ENCODE results near the gene SYT1. TPM values are rescaled to one million over a fixed set of nuclear protein-coding genes. Genes with fewer than 3 reads are reported as not detected.

Gene SYT1
- total and polyA plus RNA-seq, 2 of the 4 experiments (the other 2 are of a cell fraction), result 2.8 to 3.0 TPM

DNA sequence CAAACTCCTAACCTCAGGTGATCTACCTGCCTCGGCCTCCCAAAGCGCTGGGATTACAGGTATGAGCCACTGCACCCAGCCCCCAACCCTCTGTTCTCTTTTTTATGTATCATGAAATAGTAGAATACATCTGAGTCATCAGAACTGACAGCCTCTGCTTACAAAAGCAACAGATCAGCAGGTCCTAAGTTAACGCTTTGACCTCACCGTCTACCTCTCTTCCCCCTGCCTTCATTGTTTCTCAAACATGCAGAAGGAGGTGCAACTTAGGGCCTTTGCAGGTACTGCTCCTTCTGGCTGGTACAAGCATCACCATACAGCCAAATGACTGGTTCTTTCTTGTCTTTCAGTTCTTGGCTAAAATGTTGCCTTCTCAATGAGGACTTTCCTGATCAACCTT is 577.0 kb downstream of the SYT1 start (continued):
- TF ChIP-seq CHD1 (IDR thresholded peaks at IDR 0.05; ENCODE audit: low read depth, low read length), result no peak
- no peak for TF ChIP-seq POLR2A (IDR thresholded peaks at IDR 0.05; ENCODE audit: low read depth, low read length)
- no peak for TF ChIP-seq RCOR1 (IDR thresholded peaks at IDR 0.05; ENCODE audit: insufficient replicate concordance, low read length)

DNA sequence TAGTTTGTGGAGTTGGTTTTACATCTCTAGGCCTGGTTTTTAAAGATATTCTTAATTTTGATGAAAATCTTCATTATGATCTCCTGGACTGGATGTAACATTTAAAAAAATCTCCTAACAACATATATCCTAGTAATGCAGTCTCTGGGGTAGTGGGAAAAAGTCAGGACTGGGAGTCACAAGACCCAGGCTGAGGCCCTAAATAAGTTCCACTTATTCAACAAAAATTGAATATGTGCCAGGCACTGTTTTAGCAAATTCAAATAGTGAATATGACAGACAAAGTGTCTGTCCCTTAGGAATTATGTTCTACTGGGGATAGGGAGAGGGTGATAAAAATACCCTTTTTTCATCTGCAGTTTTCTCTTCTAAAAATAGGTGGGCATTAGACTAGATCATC is 577.8 kb downstream of the SYT1 start:
- ChIA-PET POLR2A (ENCODE audit: unreplicated experiment) (no interaction called here), CTCF (no interaction called here)
- Histone ChIP-seq H2BK5ac (ENCODE audit: low read depth, low read length, poor library complexity, severe bottlenecking) (no peak overlapping the region), H2BK20ac (ENCODE audit: low read depth, low read length) (no peak overlapping the region), H3K9ac (ENCODE audit: low read depth, low read length) (no peak overlapping the region), H2BK15ac (ENCODE audit: low read depth, low read length) (no peak overlapping the region), H3K18ac (ENCODE audit: low read depth, low read length) (no peak overlapping the region), H4K8ac (ENCODE audit: low read depth in 2 of 2, low read length in 2 of 2) (no peak overlapping the region), H3K79me1 (ENCODE audit: low read depth in 1 of 2, low read length in 2 of 2) (no peaks in the 10 kb centered on the region), H4K5ac (ENCODE audit: low read depth, low read length) (no peak overlapping the region), H3K27ac (ENCODE audit: insufficient read depth, low read length) (no peak overlapping the region), H4K20me1 (ENCODE audit: insufficient read depth, low read length) (no peaks in the 10 kb centered on the region), H3K36me3 (ENCODE audit: control insufficient read depth, insufficient read depth, low read length) (no peaks in the 10 kb centered on the region), H3K23ac (ENCODE audit: low read depth, low read length) (no peak overlapping the region), H3K9me1 (ENCODE audit: insufficient read depth, low read length) (no peaks in the 10 kb centered on the region; the same call in 1 of the 2 replicates), H3K14ac (replicated peaks; ENCODE audit: low read depth, low read length) (no peak overlapping the region), H2AK9ac (replicated peaks; ENCODE audit: low read depth, low read length, poor library complexity) (no peak overlapping the region), H4K91ac (ENCODE audit: insufficient read depth, low read depth, low read length) (no peak overlapping the region), H3K4me2 (ENCODE audit: low read depth, low read length) (no peak overlapping the region), H2AK5ac (ENCODE audit: low read depth, low read length) (no peak overlapping the region), H2BK120ac (ENCODE audit: low read depth, low read length) (no peak overlapping the region), H3K4ac (ENCODE audit: low read depth, low read length) (no peak overlapping the region), H3K56ac (ENCODE audit: extremely low read depth, insufficient read depth, low read length) (no peak overlapping the region), H2AFZ (replicated peaks; ENCODE audit: low read length, poor library complexity) (no peak overlapping the region), H3K9me3 (ENCODE audit: control insufficient read depth, insufficient read depth, low read length) (no peaks in the 10 kb centered on the region), H3K4me1 (ENCODE audit: control insufficient read depth, insufficient read depth, low read length) (no peaks in the 10 kb centered on the region; the same call in 1 of the 2 replicates), H3K4me3 (ENCODE audit: insufficient read depth, low read depth, low read length) (no peak overlapping the region), H3K27me3 (ENCODE audit: control insufficient read depth, insufficient read depth, low read length) (no peaks in the 10 kb centered on the region)
- in situ Hi-C loops (cut with MboI; ENCODE audit: low sequenced_read_pairs) (loop anchor here (5.0 kb wide), 1 partner anchor 95 kb away; no protein-coding TSS in a partner anchor), intact Hi-C loops (cut with micrococcal nuclease) (no loop called here), dilution Hi-C loops (cut with HindIII; ENCODE audit: low sequenced_read_pairs, unreplicated experiment) (no loop called here)
- TF ChIP-seq SMC3 (IDR thresholded peaks at IDR 0.05; ENCODE audit: low read depth, low read length) (no peak), RAD21 (IDR thresholded peaks at IDR 0.05; ENCODE audit: low read length) (no peak), MXI1 (IDR thresholded peaks at IDR 0.05; ENCODE audit: borderline replicate concordance, low read depth, low read length) (no peak), CHD1 (IDR thresholded peaks at IDR 0.05; ENCODE audit: low read depth, low read length) (no peak), RCOR1 (IDR thresholded peaks at IDR 0.05; ENCODE audit: insufficient replicate concordance, low read length) (no peak), RFX5 (IDR thresholded peaks at IDR 0.05; ENCODE audit: low read depth, low read length) (no peak), USF2 (IDR thresholded peaks at IDR 0.05; ENCODE audit: low read depth, low read length) (no peak)
- DNase-seq, result no peak
- BruUV-seq (replicated peaks), result no TSS peak
- no peak for ATAC-seq (ENCODE audit: low read depth)
